Astrocyte of the cerebellum (primary cell): ENCODE measurements around the gene TMEM132D.

Source experiments
- DNase-seq: peaks from one replicate; pipeline ENCODE4 v3.0.0-alpha.2; 2011; ENCODE audit warnings: low read depth
- H3K4me3 ChIP-seq: 2 replicates; pipeline ENCODE4 v1.5.1; 2011; ENCODE audit warnings: mild to moderate bottlenecking, low read depth, low read length, moderate library complexity
- in situ Hi-C: cut with HindIII; loops from 2 replicates; pipeline ENCODE4 v1.10.0; 2017; ENCODE audit warnings: low sequenced_read_pairs
- TF ChIP-seq, protein P1 (sequence below): IDR thresholded peaks from 2 replicates; pipeline ENCODE4 v1.5.1; 2012; ENCODE audit warnings: low read length, low read depth, moderate library complexity, mild to moderate bottlenecking; ENCODE audit errors: missing control alignments

Gene TMEM132D

DNA sequence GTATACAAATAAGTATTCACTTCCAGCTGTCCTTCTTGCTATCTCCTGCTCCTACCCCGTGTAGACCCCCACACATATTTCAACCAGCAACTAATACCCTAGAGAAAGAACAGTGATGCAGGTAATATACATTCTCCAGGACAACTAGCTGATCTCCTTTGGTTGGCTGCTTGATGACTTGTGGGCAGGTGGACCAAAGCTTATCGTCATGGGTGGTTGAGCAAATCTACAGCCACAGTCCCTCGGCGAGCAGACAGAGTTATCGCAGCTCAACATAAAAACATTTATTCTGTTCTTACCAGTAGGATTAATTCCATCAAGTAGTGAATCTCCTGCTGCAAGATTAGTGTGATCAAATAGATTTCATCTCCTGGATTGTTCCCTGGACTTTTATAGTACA lies 314.3 kb downstream of the TMEM132D start:
- in situ Hi-C loops = no loop called here
- H3K4me3 ChIP-seq = no peak overlapping the region
- no peak for DNase-seq
- TF ChIP-seq, protein P1, sequence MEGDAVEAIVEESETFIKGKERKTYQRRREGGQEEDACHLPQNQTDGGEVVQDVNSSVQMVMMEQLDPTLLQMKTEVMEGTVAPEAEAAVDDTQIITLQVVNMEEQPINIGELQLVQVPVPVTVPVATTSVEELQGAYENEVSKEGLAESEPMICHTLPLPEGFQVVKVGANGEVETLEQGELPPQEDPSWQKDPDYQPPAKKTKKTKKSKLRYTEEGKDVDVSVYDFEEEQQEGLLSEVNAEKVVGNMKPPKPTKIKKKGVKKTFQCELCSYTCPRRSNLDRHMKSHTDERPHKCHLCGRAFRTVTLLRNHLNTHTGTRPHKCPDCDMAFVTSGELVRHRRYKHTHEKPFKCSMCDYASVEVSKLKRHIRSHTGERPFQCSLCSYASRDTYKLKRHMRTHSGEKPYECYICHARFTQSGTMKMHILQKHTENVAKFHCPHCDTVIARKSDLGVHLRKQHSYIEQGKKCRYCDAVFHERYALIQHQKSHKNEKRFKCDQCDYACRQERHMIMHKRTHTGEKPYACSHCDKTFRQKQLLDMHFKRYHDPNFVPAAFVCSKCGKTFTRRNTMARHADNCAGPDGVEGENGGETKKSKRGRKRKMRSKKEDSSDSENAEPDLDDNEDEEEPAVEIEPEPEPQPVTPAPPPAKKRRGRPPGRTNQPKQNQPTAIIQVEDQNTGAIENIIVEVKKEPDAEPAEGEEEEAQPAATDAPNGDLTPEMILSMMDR = no peak

DNA sequence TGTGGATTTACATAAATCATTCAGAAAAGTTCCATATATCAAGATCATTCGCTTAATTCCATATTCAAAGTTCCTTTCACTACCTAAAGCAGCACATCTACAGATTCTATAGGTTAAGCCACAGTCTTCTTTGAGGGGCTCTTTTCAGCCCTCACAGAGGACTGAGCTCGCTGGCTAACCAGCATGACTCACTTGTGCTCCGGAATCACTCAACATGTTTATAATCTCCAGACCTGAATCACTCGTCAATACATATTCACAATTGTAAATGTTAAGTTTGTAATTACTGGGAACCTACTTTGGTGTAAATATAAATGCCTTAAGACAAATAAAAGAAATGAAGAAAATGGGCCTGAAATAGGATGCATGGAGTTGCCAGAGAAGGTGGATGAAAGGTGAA lies 315.7 kb downstream of the TMEM132D start:
- in situ Hi-C loops = no loop called here
- no peak for DNase-seq
- TF ChIP-seq, protein P1 = no peak

DNA sequence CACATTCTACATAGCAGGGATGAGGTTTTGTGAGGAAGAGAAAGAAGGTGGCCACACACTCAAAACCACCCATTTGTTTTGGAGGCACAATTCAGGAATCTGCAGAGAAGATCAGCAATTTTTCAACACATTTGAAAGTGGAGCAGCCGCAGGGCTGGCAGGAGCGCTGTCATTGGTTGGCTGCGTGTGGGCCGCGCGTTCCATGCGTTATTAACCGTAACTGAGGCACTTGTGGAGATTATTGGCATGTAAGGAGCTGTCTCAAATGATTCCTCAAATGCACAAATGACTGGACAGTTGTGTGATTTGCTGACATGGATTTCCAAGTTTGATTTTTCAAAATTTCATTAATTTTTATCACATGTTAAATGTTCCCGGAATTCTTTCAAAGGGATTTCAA lies 318.5 kb downstream of the TMEM132D start:
- in situ Hi-C loops = no loop called here
- TF ChIP-seq, protein P1 = no peak
- DNase-seq = no peak
- no peak overlapping the region for H3K4me3 ChIP-seq

More for the DNA sequence above, 315.7 kb downstream of the TMEM132D start:
- H3K4me3 ChIP-seq = no peak overlapping the region

DNA sequence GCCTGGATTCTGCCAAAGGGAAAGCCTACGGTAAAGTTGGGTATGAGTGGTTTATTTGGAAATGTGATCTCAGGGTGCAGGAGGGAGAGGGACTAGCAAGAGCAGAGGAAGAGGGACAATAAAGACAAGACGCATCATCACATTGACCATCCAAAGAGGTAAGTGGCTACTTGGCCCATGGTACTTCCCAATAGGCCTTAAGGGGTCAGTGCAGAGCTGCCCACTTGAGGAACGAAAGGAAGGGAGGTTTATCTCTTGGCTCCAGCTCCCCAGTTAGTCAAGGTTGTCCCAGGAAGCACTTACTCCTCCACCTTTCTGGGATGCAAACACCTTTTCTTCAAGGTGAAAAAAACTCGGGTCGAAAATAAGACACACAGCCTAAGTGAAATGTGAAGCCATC lies 323.9 kb downstream of the TMEM132D start:
- TF ChIP-seq, protein P1 = no peak
- in situ Hi-C loops = no loop called here
- no peak for DNase-seq
- no peak overlapping the region for H3K4me3 ChIP-seq

DNA sequence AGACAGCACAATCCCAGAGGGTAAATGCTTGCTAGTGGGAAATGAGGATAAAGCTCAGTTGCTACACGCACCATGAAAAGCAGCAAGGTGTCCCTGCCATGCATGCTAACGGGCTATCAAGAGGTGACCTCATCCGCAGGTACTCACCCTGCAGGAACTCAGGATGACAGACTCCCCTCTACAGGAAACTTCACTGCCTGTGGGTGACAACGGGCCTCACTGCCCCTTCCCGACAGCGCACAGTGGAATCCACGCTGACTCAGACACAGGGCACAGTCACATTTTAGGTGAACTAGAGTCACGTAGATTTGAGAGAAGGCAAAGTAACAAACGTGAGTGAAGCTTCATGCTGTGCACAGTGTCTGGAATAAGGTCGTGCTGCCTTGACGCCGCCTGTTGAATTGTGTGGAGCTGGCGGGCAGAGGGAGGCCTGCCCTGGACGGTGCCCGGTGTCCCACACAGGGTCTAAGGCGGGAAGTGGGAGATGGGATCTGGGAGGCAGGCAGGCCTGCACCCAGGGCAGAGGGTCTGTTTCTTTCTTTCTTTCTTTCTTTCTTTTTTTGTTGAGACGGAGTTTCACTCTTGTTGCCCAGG lies 331.8 kb downstream of the TMEM132D start:
- TF ChIP-seq, protein P1 = no peak
- H3K4me3 ChIP-seq = no peak overlapping the region
- in situ Hi-C loops = no loop called here
- no peak for DNase-seq

DNA sequence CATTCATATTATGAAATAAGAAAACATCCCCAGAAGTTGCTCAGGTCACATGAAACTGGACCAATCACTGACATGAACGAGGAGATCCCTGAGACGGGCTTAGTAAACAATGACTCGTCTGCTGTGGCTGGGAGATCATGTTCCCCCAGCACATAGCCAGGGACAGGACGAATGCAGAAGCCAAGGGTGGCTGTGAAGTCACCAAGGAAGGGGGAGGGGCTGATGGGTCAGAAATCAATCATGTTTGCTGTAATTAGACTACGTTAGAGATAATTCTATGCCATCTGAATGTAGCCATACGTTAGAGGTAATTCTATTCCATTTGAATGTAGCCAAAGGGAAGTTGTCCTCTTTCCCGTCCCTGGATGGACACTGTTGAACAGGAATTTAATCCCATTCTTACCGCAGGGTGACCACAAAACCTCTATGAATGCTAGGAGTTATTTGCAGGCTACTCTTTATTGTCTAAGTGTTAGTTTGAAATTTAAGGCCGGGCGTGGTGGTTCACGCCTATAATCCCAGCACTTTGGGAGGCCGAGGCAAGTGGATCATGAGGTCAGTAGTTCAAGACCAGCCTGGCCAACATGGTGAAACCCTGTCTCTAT lies 332.9 kb downstream of the TMEM132D start:
- H3K4me3 ChIP-seq = no peak overlapping the region
- in situ Hi-C loops = no loop called here
- TF ChIP-seq, protein P1 = no peak
- no peak for DNase-seq
